ENCODE data around the gene HEG1. TPM values are rescaled to one million over a fixed set of nuclear protein-coding genes. Genes with fewer than 3 reads are reported as not detected.

HEG1 gene
- total and polyA plus RNA-seq, 2 donors (not counting 3 experiments of a cell fraction or from before 2014, with no cell fraction given) = 50.1 to 106 TPM

DNA sequence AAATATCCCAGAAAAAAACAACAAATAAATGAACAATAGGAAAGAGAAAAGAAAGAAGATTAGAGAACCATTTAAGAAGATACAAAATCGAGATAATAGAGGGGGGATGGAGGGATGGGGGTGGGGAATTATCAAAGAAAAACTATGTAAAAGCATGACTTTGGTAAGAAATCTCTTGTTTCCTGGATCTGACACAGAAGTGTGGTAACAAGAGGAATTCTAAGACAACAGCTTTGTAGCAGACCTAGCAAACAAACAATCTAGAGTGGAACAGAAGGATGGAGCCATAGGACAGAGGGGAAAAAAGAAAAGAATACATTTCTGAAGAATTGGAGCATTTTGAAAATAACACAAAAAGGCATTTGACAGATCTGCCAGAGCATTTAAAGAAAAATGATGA lies 49.3 kb upstream of the HEG1 start:
- no TSS peak for BruUV-seq (replicated peaks)
- no peak overlapping the region for H3K4me2 ChIP-seq (ENCODE audit: insufficient read depth, low read length)
- no peaks in the 10 kb centered on the region for H3K9me3 ChIP-seq (replicated peaks; ENCODE audit: control insufficient read depth, insufficient read depth, low read length)
- no peaks in the 10 kb centered on the region for H3K79me2 ChIP-seq (ENCODE audit: control insufficient read depth, insufficient read depth, low read length)
- ChIA-PET CTCF (no interaction called here), POLR2A (no interaction called here)
- no peak overlapping the region for H3K4me3 ChIP-seq (replicated peaks in 1 of 3; ENCODE audit: insufficient read depth in 1 of 3, low read depth in 1 of 3, low read length in 3 of 3)
- peaks cover 5% of the 10 kb centered on the region for H3K4me1 ChIP-seq (ENCODE audit: control insufficient read depth, extremely low read depth, insufficient read depth, low read length)
- H3K9ac ChIP-seq (replicated peaks; ENCODE audit: extremely low read depth, insufficient read depth, low read length) = no peak overlapping the region
- dilution Hi-C loops (cut with MboI; ENCODE audit: extremely low pct_ligation_motif_present, low sequenced_read_pairs) (no loop called here), intact Hi-C loops (cut with micrococcal nuclease) (no loop called here)
- no peaks in the 10 kb centered on the region for H3K9me1 ChIP-seq (replicated peaks; ENCODE audit: control insufficient read depth, extremely low read depth, insufficient read depth, low read length)
- H3K27ac ChIP-seq (ENCODE audit: insufficient read depth, low read depth, low read length) = no peak overlapping the region
- FAIRE-seq (no peak), DNase-seq (ENCODE audit: low read depth, low spot score) (no peak)
- H3K27me3 ChIP-seq (ENCODE audit: control insufficient read depth in 2 of 2, insufficient read depth in 2 of 2, low read length in 2 of 2) = no peaks in the 10 kb centered on the region
- H4K20me1 ChIP-seq (replicated peaks; ENCODE audit: control insufficient read depth, extremely low read depth, insufficient read depth, low read length) = no peaks in the 10 kb centered on the region
- H2AFZ ChIP-seq (ENCODE audit: low read depth, low read length) = no peak overlapping the region
- TF ChIP-seq JUN (IDR thresholded peaks at IDR 0.05; ENCODE audit: borderline replicate concordance, insufficient read depth, insufficient read length, low read depth) = no peak
- TF ChIP-seq POLR2A (IDR thresholded peaks at IDR 0.05; ENCODE audit: low read depth, low read length) = no peak
- TF ChIP-seq, protein P1, sequence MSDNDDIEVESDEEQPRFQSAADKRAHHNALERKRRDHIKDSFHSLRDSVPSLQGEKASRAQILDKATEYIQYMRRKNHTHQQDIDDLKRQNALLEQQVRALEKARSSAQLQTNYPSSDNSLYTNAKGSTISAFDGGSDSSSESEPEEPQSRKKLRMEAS (IDR thresholded peaks at IDR 0.05; ENCODE audit: insufficient read depth, insufficient read length) = no peak
- TF ChIP-seq EZH2 (IDR thresholded peaks at IDR 0.05; ENCODE audit: borderline replicate concordance, low read depth, low read length, severe bottlenecking) = no peak
- TF ChIP-seq POLR2AphosphoS5 (IDR thresholded peaks at IDR 0.05; ENCODE audit: insufficient read depth, low read depth, low read length) = no peak
- TF ChIP-seq GATA2 (IDR thresholded peaks at IDR 0.05; ENCODE audit: insufficient read depth, insufficient read length, low read depth, low read length) = no peak
- TF ChIP-seq MYC (IDR thresholded peaks at IDR 0.05; ENCODE audit: low read depth, low read length) = no peak
- H3K36me3 ChIP-seq (ENCODE audit: control insufficient read depth in 2 of 2, extremely low read depth in 1 of 2, insufficient read depth in 2 of 2, low read length in 2 of 2) = no peaks in the 10 kb centered on the region

DNA sequence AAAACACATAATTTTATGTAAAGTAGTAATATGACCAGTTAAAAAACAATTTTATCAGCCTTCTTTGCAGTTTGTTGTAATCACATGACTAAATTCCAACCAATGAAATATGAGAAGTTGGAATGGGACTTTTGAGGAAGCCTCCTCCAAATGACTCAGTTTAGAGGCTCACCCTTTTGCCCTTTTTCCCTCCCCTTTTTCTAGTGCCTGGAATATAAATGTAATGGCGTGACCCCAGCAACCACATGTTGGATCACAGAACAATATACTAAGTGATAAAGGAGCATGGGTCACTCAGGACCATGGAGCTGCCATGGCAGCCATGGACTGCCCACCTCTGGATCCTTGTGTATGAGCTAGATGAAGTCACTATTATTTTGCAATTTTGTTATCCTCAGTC lies 48.8 kb upstream of the HEG1 start:
- TF ChIP-seq, protein P1 (IDR thresholded peaks at IDR 0.05; ENCODE audit: insufficient read depth, insufficient read length) = no peak
- TF ChIP-seq JUN (IDR thresholded peaks at IDR 0.05; ENCODE audit: borderline replicate concordance, insufficient read depth, insufficient read length, low read depth) = no peak
- TF ChIP-seq EZH2 (IDR thresholded peaks at IDR 0.05; ENCODE audit: borderline replicate concordance, low read depth, low read length, severe bottlenecking) = no peak
- TF ChIP-seq GATA2 (IDR thresholded peaks at IDR 0.05; ENCODE audit: insufficient read depth, insufficient read length, low read depth, low read length) = no peak
- TF ChIP-seq, protein P2, sequence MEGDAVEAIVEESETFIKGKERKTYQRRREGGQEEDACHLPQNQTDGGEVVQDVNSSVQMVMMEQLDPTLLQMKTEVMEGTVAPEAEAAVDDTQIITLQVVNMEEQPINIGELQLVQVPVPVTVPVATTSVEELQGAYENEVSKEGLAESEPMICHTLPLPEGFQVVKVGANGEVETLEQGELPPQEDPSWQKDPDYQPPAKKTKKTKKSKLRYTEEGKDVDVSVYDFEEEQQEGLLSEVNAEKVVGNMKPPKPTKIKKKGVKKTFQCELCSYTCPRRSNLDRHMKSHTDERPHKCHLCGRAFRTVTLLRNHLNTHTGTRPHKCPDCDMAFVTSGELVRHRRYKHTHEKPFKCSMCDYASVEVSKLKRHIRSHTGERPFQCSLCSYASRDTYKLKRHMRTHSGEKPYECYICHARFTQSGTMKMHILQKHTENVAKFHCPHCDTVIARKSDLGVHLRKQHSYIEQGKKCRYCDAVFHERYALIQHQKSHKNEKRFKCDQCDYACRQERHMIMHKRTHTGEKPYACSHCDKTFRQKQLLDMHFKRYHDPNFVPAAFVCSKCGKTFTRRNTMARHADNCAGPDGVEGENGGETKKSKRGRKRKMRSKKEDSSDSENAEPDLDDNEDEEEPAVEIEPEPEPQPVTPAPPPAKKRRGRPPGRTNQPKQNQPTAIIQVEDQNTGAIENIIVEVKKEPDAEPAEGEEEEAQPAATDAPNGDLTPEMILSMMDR (IDR thresholded peaks at IDR 0.05; ENCODE audit: extremely low read depth in 1 of 2, insufficient read depth in 1 of 2, low read depth in 1 of 2, low read length in 2 of 2) = no peak
- TF ChIP-seq MYC (IDR thresholded peaks at IDR 0.05; ENCODE audit: low read depth, low read length) = no peak
- TF ChIP-seq POLR2AphosphoS5 (IDR thresholded peaks at IDR 0.05; ENCODE audit: insufficient read depth, low read depth, low read length) = no peak
- no peak for TF ChIP-seq FOS (IDR thresholded peaks at IDR 0.05; ENCODE audit: borderline replicate concordance, insufficient read depth, low read length)
- TF ChIP-seq POLR2A (IDR thresholded peaks at IDR 0.05; ENCODE audit: low read depth, low read length) = no peak
- Histone ChIP-seq H3K79me2 (ENCODE audit: control insufficient read depth, insufficient read depth, low read length) (no peaks in the 10 kb centered on the region), H3K9me3 (replicated peaks; ENCODE audit: control insufficient read depth, insufficient read depth, low read length) (no peaks in the 10 kb centered on the region), H3K9ac (replicated peaks; ENCODE audit: extremely low read depth, insufficient read depth, low read length) (no peak overlapping the region), H3K4me2 (ENCODE audit: insufficient read depth, low read length) (no peak overlapping the region), H3K4me1 (ENCODE audit: control insufficient read depth, extremely low read depth, insufficient read depth, low read length) (peaks cover 5% of the 10 kb centered on the region), H2AFZ (ENCODE audit: low read depth, low read length) (no peak overlapping the region), H4K20me1 (replicated peaks; ENCODE audit: control insufficient read depth, extremely low read depth, insufficient read depth, low read length) (no peaks in the 10 kb centered on the region), H3K4me3 (replicated peaks in 1 of 3; ENCODE audit: insufficient read depth in 1 of 3, low read depth in 1 of 3, low read length in 3 of 3) (no peak overlapping the region), H3K9me1 (replicated peaks; ENCODE audit: control insufficient read depth, extremely low read depth, insufficient read depth, low read length) (no peaks in the 10 kb centered on the region), H3K36me3 (ENCODE audit: control insufficient read depth in 2 of 2, extremely low read depth in 1 of 2, insufficient read depth in 2 of 2, low read length in 2 of 2) (no peaks in the 10 kb centered on the region), H3K27ac (ENCODE audit: insufficient read depth, low read depth, low read length) (no peak overlapping the region), H3K27me3 (ENCODE audit: control insufficient read depth in 2 of 2, insufficient read depth in 2 of 2, low read length in 2 of 2) (no peaks in the 10 kb centered on the region)
- DNase-seq (ENCODE audit: low read depth, low spot score) = no peak
- ChIA-PET POLR2A (no interaction called here), CTCF (no interaction called here)
- no peak for FAIRE-seq
- dilution Hi-C loops (cut with MboI; ENCODE audit: extremely low pct_ligation_motif_present, low sequenced_read_pairs) = no loop called here
- intact Hi-C loops (cut with micrococcal nuclease) = no loop called here
- no TSS peak for BruUV-seq (replicated peaks)
